ENCODE results near the gene BMPR1B. TPM values are rescaled to one million over a fixed set of nuclear protein-coding genes. Genes with fewer than 3 reads are reported as not detected.

Gene BMPR1B
- total and polyA plus RNA-seq, 9 donors = 4.9 to 35.7 (median 13.3) TPM

DNA sequence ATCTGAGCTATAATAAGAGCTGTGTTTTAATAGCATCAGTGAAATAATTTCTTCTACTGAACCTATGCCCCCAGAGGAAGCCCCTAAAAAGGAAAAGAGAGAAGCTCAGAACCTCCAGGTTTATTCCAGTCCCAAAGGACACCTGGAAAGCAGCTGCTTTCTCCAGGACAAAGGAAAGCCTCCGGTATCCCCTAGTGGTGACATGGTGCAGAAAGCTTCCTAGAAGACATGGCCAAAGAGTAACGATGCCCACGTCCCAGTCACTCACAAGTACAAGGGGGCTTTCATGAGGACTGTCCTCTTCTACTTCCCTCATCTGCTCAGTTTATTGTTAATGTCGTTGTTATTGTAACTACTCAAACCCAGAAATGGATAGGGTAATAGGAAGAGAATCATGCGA lies 447.1 kb downstream of the BMPR1B start:
- Histone ChIP-seq H3K4me3 (no peak overlapping the region), H3K4me1 (ENCODE audit: insufficient read depth) (no peaks in the 10 kb centered on the region), H3K27ac (no peak overlapping the region), H3K9me3 (no peaks in the 10 kb centered on the region), H3K36me3 (no peaks in the 10 kb centered on the region), H3K27me3 (no peaks in the 10 kb centered on the region)
- TF ChIP-seq EP300 (IDR thresholded peaks at IDR 0.05) (no peak), POLR2A (IDR thresholded peaks at IDR 0.05) (no peak)
- TF ChIP-seq, protein P1, sequence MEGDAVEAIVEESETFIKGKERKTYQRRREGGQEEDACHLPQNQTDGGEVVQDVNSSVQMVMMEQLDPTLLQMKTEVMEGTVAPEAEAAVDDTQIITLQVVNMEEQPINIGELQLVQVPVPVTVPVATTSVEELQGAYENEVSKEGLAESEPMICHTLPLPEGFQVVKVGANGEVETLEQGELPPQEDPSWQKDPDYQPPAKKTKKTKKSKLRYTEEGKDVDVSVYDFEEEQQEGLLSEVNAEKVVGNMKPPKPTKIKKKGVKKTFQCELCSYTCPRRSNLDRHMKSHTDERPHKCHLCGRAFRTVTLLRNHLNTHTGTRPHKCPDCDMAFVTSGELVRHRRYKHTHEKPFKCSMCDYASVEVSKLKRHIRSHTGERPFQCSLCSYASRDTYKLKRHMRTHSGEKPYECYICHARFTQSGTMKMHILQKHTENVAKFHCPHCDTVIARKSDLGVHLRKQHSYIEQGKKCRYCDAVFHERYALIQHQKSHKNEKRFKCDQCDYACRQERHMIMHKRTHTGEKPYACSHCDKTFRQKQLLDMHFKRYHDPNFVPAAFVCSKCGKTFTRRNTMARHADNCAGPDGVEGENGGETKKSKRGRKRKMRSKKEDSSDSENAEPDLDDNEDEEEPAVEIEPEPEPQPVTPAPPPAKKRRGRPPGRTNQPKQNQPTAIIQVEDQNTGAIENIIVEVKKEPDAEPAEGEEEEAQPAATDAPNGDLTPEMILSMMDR (IDR thresholded peaks at IDR 0.05) = no peak
- intact Hi-C loops (cut with DNase I) = no loop called here
- WGBS, 3 donors = 49 to 87% (median 80%) methylated on average over 5 of the region's 5 CpGs
- DNase-seq = no peak

Data from ovary (tissue), 9 donors.